K562 (cell line): ENCODE results near the gene HNF4A. TPM values are rescaled to one million over a fixed set of nuclear protein-coding genes. Genes with fewer than 3 reads are reported as not detected.

ENCODE experiments used
- BACH1 ChIP-seq: fragments of 200-800 bp; sonication (Bioruptor generic); IDR thresholded peaks from 2 replicates; pipeline ENCODE4 v1.6.1; 2016; ENCODE audit warnings: missing genetic modification characterization, missing compliant biosample characterization
- MBD2 ChIP-seq: sonication (generic); IDR thresholded peaks from 2 replicates; pipeline ENCODE4 v1.6.1; 2016; ENCODE audit warnings: low read depth, borderline replicate concordance
- MCM5 ChIP-seq: fragments of 450-650 bp; IDR thresholded peaks from 2 replicates; pipeline ENCODE4 v1.6.1; 2016; ENCODE audit warnings: low read depth
- MYNN ChIP-seq, 2 experiments: sonication (generic); formaldehyde crosslinking in 1 of 2; IDR thresholded peaks; 2 replicates each; pipeline versions ENCODE4 v1.5.0 to v1.6.1; 2016 to 2020; ENCODE audit warnings: antibody characterized with exemption in 1 of 2, missing genetic modification reagents in 1 of 2
- PHF8 ChIP-seq: fragments of 200-600 bp; sonication (generic); IDR thresholded peaks from 2 replicates; pipeline ENCODE4 v1.6.1; 2012; ENCODE audit warnings: mixed run types, mild to moderate bottlenecking, inconsistent platforms, low read length, moderate library complexity, borderline replicate concordance
- RBBP5 ChIP-seq: fragments of 200-600 bp; sonication (generic); IDR thresholded peaks from 2 replicates; pipeline ENCODE4 v1.6.1; 2012; ENCODE audit warnings: borderline replicate concordance, mild to moderate bottlenecking, low read length, control low read depth, inconsistent platforms; ENCODE audit not compliant: insufficient read depth, poor library complexity, severe bottlenecking
- RBM14 ChIP-seq: fragments of 200-400 bp; formaldehyde crosslinking; IDR thresholded peaks from 2 replicates; pipeline ENCODE4 v1.6.1; 2018; ENCODE audit warnings: low read depth, mild to moderate bottlenecking, low read length, moderate library complexity, borderline replicate concordance; ENCODE audit not compliant: insufficient read depth
- SAFB ChIP-seq: fragments of 200-400 bp; formaldehyde crosslinking; IDR thresholded peaks from 2 replicates; pipeline ENCODE4 v1.6.1; 2017; ENCODE audit warnings: low read depth, low read length, borderline replicate concordance
- SIN3B ChIP-seq: fragments of 450-650 bp; IDR thresholded peaks from 2 replicates; pipeline ENCODE4 v1.6.1; 2017; ENCODE audit warnings: low read depth, mild to moderate bottlenecking, moderate library complexity
- TAF15 ChIP-seq: fragments of 200-400 bp; formaldehyde crosslinking; IDR thresholded peaks from 2 replicates; pipeline ENCODE4 v1.6.1; 2017; ENCODE audit warnings: mild to moderate bottlenecking, low read depth, low read length, moderate library complexity
- TGIF2 ChIP-seq: sonication (generic); formaldehyde crosslinking; IDR thresholded peaks from 2 replicates; pipeline ENCODE4 v1.8.1; 2022; ENCODE audit warnings: mild to moderate bottlenecking, missing genetic modification reagents, moderate library complexity
- U2AF1 ChIP-seq: fragments of 200-400 bp; formaldehyde crosslinking; optimal IDR thresholded peaks from 2 replicates; pipeline ENCODE3; 2017; ENCODE audit warnings: mild to moderate bottlenecking, low read depth, low read length, moderate library complexity
- ZNF224 ChIP-seq: sonication (generic); formaldehyde crosslinking; IDR thresholded peaks from 2 replicates; pipeline ENCODE4 v1.8.0; 2022; ENCODE audit warnings: mild to moderate bottlenecking, missing genetic modification reagents
- ZNF431 ChIP-seq: sonication (generic); formaldehyde crosslinking; IDR thresholded peaks from 2 replicates; pipeline ENCODE4 v1.8.0; 2022; ENCODE audit warnings: mild to moderate bottlenecking, missing genetic modification reagents
- ZNF740 ChIP-seq, 3 experiments: fragments of 200-800 bp in 1 of 3; sonication (Bioruptor generic) in 1 of 3; sonication (generic) in 1 of 3; formaldehyde crosslinking in 1 of 3; IDR thresholded peaks; 2 replicates each; pipeline versions ENCODE4 v1.6.1 to v1.8.0; 2016 to 2022; ENCODE audit warnings: mild to moderate bottlenecking in 2 of 3, missing compliant biosample characterization in 2 of 3, missing genetic modification characterization in 2 of 3, missing genetic modification reagents in 1 of 3
- ZSCAN32 ChIP-seq: fragments of 450-650 bp; formaldehyde crosslinking; IDR thresholded peaks from 2 replicates; pipeline ENCODE4 v1.4.0; 2020; ENCODE audit warnings: mild to moderate bottlenecking, moderate library complexity
- polyA plus RNA-seq, 8 experiments: library from polyadenylated mRNA; depleted of rRNA in 4 of 8; stranded (reverse) in 5 of 8; unstranded in 3 of 8; fragments of >200 nt; fragmentation: Nextera tagmentation in 2 of 8; fragmentation: Illumina TruSeq in 1 of 8; extraction: Ambion mirVana in 2 of 8; extraction: Trizol in 1 of 8; gene quantifications; 2 replicates each; pipeline versions ENCODE4 v1.2.1 to v1.2.3, GENCODE V29; 2011 to 2014; ENCODE audit warnings: inconsistent platforms in 1 of 8, missing spikeins in 1 of 8
- total RNA-seq, 7 experiments: library from RNA; depleted of rRNA in 6 of 7; stranded (reverse); fragments of >200 nt in 6 of 7; fragmentation: Illumina TruSeq in 2 of 7; extraction: Trizol in 2 of 7; gene quantifications; 2 replicates each; pipeline versions ENCODE4 v1.2.1 to v1.2.3, GENCODE V29; 2011 to 2021; ENCODE audit warnings: low replicate concordance in 1 of 7
- TF ChIP-seq, protein P1 (sequence below), 2 experiments: fragments of 450-650 bp in 1 of 2; IDR thresholded peaks; 2 replicates each; pipeline ENCODE4 v1.6.1; 2011 to 2017; ENCODE audit warnings: low read depth in 2 of 2, antibody characterized with exemption in 1 of 2, borderline replicate concordance in 1 of 2, low read length in 1 of 2, mild to moderate bottlenecking in 1 of 2, mixed read lengths in 1 of 2; ENCODE audit not compliant: control insufficient read depth in 1 of 2
- TF ChIP-seq, protein P2 (sequence below): IDR thresholded peaks from 2 replicates; pipeline ENCODE4 v1.6.1; 2014; ENCODE audit warnings: antibody characterized with exemption

HNF4A gene
- total and polyA plus RNA-seq, 9 of the 15 experiments (the other 6 are each of a cell fraction or from before 2014, with no cell fraction given): 0.03 to 0.27 (median 0.08) TPM; not detected in 5

DNA sequence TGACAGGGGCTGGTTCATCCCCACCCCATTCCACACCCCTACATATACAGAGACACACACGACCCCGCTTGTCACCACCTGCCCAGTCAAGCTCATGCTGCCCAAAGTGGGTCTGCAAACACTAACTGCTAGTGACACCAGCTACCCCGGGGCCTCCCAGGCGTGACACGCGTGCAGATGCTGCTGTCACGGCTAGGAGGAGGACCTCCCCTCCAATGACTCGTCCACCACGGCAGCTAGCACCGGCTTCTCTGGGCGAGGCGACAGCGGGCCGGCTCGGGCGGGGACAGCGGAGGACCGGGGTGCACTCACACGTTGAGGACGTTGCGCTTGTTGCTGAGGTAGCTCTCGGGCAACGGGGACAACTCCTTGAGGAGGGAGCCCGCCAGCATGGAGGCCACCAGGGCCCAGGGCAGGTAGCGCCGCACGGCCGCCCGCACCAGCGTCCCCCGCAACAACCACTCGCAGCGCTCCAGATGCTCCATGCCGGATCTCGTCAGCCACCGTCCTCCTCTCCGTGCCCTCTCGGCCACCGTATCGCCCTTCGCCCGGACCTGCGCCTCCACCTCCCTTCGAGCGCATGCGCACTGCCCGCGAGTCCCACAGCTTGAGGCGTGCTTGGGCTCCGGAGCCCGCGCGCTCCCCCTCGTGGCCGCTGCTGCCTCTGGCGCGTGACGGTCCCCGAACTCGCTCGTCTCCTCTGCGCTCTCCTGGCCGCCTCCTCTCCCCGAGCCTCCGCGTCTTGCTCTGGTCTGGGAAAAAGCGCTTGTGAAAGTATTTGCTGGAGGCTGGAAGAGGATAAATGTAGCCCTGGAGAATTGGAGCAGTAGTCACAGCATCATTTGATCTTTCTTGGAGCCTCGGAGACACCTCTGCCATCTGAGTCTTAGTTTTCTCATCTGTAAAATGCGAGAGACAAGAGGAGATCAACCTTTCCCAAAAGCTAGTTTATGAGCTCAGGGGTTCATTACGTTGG is 44.5 kb upstream of the HNF4A start, which contains the start of gene FITM2 (continued):
- TF ChIP-seq, protein P1, sequence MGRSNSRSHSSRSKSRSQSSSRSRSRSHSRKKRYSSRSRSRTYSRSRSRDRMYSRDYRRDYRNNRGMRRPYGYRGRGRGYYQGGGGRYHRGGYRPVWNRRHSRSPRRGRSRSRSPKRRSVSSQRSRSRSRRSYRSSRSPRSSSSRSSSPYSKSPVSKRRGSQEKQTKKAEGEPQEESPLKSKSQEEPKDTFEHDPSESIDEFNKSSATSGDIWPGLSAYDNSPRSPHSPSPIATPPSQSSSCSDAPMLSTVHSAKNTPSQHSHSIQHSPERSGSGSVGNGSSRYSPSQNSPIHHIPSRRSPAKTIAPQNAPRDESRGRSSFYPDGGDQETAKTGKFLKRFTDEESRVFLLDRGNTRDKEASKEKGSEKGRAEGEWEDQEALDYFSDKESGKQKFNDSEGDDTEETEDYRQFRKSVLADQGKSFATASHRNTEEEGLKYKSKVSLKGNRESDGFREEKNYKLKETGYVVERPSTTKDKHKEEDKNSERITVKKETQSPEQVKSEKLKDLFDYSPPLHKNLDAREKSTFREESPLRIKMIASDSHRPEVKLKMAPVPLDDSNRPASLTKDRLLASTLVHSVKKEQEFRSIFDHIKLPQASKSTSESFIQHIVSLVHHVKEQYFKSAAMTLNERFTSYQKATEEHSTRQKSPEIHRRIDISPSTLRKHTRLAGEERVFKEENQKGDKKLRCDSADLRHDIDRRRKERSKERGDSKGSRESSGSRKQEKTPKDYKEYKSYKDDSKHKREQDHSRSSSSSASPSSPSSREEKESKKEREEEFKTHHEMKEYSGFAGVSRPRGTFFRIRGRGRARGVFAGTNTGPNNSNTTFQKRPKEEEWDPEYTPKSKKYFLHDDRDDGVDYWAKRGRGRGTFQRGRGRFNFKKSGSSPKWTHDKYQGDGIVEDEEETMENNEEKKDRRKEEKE (IDR thresholded peaks at IDR 0.05; ENCODE audit: borderline replicate concordance in 1 of 2, control insufficient read depth in 1 of 2, low read depth in 2 of 2, low read length in 1 of 2): no peak
- TF ChIP-seq U2AF1 (no peak), MBD2 (0 out of 2 replicates have a peak, but pooled peaks have one; percentile 14), ZNF224 (CRISPR knock-in tag) (no peak), SAFB (peak; percentile 76), MCM5 (no peak), BACH1 (tag) (no peak), RBM14 (0 out of 2 replicates have a peak, but pooled peaks have one; percentile 69), TGIF2 (CRISPR knock-in tag) (no peak), RBBP5 (peak; percentile 49), ZSCAN32 (CRISPR knock-in tag) (no peak), ZNF431 (no peak), MYNN (IDR thresholded peaks at IDR 0.05) (no peak), MYNN (CRISPR knock-in tag; IDR thresholded peaks at IDR 0.05) (no peak), SIN3B (0 out of 2 replicates have a peak, but pooled peaks have one; percentile 15), ZNF740 (CRISPR knock-in tag; IDR thresholded peaks at IDR 0.05) (no peak), ZNF740 (tag; IDR thresholded peaks at IDR 0.05) (no peak), TAF15 (no peak), PHF8 (peak; percentile 66; the same call in 1 of the 2 replicates)
- TF ChIP-seq, protein P2, sequence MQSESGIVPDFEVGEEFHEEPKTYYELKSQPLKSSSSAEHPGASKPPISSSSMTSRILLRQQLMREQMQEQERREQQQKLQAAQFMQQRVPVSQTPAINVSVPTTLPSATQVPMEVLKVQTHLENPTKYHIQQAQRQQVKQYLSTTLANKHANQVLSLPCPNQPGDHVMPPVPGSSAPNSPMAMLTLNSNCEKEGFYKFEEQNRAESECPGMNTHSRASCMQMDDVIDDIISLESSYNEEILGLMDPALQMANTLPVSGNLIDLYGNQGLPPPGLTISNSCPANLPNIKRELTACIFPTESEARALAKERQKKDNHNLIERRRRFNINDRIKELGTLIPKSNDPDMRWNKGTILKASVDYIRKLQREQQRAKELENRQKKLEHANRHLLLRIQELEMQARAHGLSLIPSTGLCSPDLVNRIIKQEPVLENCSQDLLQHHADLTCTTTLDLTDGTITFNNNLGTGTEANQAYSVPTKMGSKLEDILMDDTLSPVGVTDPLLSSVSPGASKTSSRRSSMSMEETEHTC: peak; percentile 86
